Choroid plexus epithelial cell (primary cell): ENCODE measurements around the gene KIF17.

ENCODE experiments used
- DNase-seq: peaks from one replicate; pipeline ENCODE4 v3.0.0-alpha.2; 2010; ENCODE audit warnings: low read depth
- H3K4me3 ChIP-seq: 2 replicates; pipeline ENCODE4 v1.5.1; 2011; ENCODE audit warnings: low read depth, mild to moderate bottlenecking, control low read depth, low read length, moderate library complexity
- CTCF ChIP-seq: conservative IDR thresholded peaks from 2 replicates; pipeline ENCODE4 v1.5.1; 2011; ENCODE audit warnings: low read depth, mild to moderate bottlenecking, control low read depth, inconsistent platforms, low read length, moderate library complexity

KIF17 gene

GRCh38 chr1:20742671-20743070 lies 24.9 kb upstream of the KIF17 start:
- H3K4me3 ChIP-seq = no peak overlapping the region
- no peak for DNase-seq
- no peak for TF ChIP-seq CTCF

- DNase-seq = no peak
- TF ChIP-seq CTCF = no peak
- no peak overlapping the region for H3K4me3 ChIP-seq
Observed at GRCh38 chr1:20740781-20741180, 23.0 kb upstream of the KIF17 start.

- DNase-seq = peak; percentile 31
- no peak overlapping the region for H3K4me3 ChIP-seq
- no peak for TF ChIP-seq CTCF
Observed at GRCh38 chr1:20739225-20739624, 21.4 kb upstream of the KIF17 start.

GRCh38 chr1:20735581-20736111 lies 17.8 kb upstream of the KIF17 start:
- no peak for TF ChIP-seq CTCF
- no peak overlapping the region for H3K4me3 ChIP-seq
- no peak for DNase-seq

GRCh38 chr1:20733360-20733975 lies 15.7 kb upstream of the KIF17 start:
- TF ChIP-seq CTCF = no peak
- DNase-seq = no peak
- peak overlapping the region; percentile 11 for H3K4me3 ChIP-seq

GRCh38 chr1:20732588-20733359 lies 15.0 kb upstream of the KIF17 start, which contains the start of gene SH2D5:
TSS of gene SH2D5 (minus strand) at chr1:20732703. CDS start at chr1:20728044, 4,659 bp downstream.
- peak within 1 kb of the TSS; percentile 64 for H3K4me3 ChIP-seq
- TF ChIP-seq CTCF = peak; percentile 45
- peak; percentile 98 for DNase-seq
